ENCODE data around the gene OSBP2. TPM values are rescaled to one million over a fixed set of nuclear protein-coding genes. Genes with fewer than 3 reads are reported as not detected.

OSBP2 gene
- total RNA-seq, 1 donor, result 6.2 TPM

GRCh38 chr22:30923168-30923900, 228.7 kb downstream of the OSBP2 start:
- no peak for DNase-seq (ENCODE audit: low read depth in 2 of 3, low spot score in 2 of 3)

DNA sequence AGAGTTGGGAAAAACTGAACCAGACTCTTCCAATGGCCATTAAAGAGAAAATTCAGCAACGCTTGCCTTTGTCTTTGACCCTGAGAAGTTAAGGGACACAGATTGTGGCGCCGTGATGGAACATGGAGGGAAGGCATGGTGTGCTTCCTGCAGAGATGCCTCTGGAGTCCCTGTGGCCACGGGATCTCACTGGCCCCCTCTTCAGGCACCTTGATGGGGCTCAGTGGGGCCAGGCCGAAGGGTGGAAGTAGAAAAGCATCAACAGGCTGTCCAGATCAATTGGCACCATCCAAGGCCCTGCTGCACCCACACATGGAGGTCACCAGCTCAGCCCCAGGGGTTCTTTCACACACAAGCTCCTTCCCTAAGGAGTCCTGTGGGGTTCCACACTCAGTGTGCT, 231.0 kb downstream of the OSBP2 start:
- DNase-seq (ENCODE audit: low read depth in 2 of 3, low spot score in 2 of 3), result no peak

DNA sequence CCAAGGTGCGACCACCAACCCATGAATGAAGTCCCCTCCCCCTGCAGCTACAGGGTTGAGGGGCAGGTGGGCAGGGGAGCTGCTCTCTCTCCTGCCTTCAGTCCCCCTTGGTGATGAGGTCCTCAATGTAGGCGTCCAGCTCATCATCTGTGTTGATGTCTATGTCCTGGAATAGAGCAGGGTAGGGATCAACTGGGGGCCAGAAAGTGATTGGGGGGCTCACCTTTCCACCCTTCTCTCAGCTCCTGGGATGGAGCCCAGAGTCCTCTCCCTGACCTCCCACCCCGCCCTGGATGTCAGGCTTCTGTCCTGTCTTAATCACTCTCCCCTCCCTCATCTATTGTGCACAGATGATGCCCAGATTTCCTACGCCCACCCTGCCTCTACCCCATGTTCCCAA, 232.0 kb downstream of the OSBP2 start:
- DNase-seq (ENCODE audit: low read depth in 2 of 3, low spot score in 2 of 3), result no peak

DNA sequence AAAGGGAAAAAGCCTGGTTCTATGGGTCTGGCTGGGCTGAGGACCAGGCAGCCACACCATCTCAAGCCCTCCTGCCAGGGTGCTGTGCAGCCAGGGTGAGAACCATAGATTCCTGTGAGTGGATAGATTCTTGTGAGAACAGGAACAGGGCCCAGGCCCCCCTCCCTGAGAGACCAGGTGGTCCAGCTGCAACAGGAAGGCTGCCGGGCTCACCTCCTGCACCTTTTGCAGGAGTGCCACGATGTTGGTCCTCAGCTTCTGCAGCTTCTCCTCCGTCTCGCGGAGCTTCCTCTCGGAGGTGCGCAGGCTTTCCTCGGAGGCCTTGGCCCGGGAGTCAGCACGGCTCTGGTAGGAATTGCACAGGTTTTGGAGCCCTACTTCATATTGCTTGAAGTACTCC, 233.1 kb downstream of the OSBP2 start:
- DNase-seq (ENCODE audit: low read depth in 2 of 3, low spot score in 2 of 3), result no peak

DNA sequence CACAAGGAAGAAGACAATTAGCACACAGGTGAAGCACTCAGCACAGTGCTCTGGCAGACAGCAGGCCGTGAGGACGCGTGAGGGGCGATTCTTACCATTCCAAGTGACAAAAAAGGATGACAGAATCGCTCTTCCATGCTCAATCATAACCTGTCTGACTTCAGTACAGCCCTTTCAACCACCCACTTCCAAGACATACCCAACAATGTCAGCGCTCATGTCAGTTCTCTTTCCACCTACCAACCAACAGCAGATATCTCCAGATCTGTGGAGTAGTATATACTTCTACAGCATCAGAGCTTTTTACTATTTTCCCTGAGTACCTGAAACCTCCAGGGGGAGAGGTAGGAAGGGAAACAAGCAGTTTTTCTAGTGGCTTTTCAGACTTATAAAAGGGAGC, 233.7 kb downstream of the OSBP2 start:
- DNase-seq (ENCODE audit: low read depth in 2 of 3, low spot score in 2 of 3), result no peak

DNA sequence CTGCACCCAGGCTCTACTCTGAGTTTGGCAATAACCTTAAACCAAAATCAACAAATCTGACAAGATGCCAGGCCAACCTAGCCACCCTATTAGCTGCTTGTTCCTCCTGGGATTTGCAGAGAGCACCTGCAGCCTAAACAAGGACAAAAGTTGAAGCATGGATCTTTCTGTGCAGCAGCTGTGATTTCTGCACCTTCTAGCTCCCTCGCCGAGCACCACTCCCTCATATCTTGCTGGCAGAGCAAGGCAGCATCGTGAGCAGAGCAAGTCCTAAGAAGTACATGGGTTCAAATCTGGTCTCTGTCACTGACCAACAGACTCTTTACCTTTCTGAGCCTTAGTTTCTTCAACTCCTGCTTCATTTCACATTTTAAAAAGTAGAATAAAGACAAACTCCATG, 235.6 kb downstream of the OSBP2 start:
- DNase-seq (ENCODE audit: low read depth in 2 of 3, low spot score in 2 of 3), result no peak

GRCh38 chr22:30931541-30932300, 237.0 kb downstream of the OSBP2 start:
- DNase-seq (ENCODE audit: low read depth in 2 of 3, low spot score in 2 of 3), result no peak

GRCh38 chr22:30932661-30933060, 238.0 kb downstream of the OSBP2 start:
- no peak for DNase-seq (ENCODE audit: low read depth in 2 of 3, low spot score in 2 of 3)

DNA sequence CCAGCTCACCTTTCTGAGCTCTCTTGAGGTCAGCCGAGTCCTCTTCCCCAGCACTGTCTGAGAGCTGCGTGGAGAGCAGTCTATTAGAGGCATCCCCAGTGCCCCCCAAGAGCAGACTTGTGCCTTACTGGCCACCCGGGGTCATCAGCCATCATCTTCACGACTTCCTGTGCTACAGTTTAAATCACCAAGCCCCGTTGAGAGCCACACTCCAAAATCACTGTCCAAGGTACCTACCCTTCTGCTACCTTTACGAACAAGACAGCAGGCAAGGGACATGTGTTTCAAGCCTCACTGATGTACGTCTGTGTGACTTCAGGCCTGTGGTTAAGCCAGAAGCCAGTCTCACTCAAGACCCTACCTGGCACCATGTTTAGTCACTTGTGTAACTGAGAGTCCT, 238.8 kb downstream of the OSBP2 start:
- no peak for DNase-seq (ENCODE audit: low read depth in 2 of 3, low spot score in 2 of 3)

DNA sequence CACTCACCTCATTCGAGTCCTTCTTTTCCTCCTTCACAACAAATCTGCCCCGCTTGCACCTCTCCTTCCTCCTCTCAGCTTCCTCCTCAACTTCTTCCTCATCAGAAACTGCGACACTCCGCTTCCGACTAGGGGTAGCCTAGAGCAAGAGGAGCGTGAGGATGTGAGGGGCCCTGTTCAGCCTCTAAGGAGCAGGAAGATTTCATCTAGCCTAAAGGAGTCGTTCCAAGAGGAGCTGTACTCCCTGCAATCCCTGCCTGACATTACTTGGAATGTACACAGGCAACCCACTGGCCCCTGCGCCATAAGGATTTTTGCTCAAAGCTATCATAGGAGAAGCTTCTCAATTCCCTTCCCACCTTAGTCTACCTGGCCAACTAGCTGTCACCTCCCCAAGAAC, 239.4 kb downstream of the OSBP2 start:
- no peak for DNase-seq (ENCODE audit: low read depth in 2 of 3, low spot score in 2 of 3)

- DNase-seq (ENCODE audit: low read depth in 2 of 3, low spot score in 2 of 3), result peak in 1 of 3 donors; percentile 67
These were observed 246.2 kb downstream of the OSBP2 start for GRCh38 chr22:30940685-30941362.

DNA sequence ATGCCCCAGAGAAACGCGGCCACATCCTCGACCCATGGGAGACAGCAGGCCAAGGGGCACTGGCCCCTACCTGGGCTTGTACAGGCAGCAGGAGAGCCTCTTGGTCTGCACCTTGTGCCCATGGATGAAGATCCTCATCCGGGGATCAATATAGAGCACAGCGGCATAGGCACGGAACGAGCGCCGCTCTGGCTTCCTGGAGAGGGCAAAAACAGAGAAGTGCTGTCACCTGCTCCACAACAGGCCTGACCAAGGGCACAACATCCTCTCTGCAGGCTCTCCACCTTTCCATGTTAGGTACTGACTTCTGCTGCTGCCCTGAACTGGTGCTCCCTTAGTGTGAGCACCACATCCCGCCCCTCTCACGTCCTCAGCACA, 246.7 kb downstream of the OSBP2 start:
- DNase-seq (ENCODE audit: low read depth in 2 of 3, low spot score in 2 of 3), result no peak

- DNase-seq (ENCODE audit: low read depth in 2 of 3, low spot score in 2 of 3), result peak in 1 of 3 donors; percentile 66
These were observed 248.7 kb downstream of the OSBP2 start for GRCh38 chr22:30943368-30943767.

- DNase-seq (ENCODE audit: low read depth in 2 of 3, low spot score in 2 of 3), result no peak
These were observed 250.3 kb downstream of the OSBP2 start for GRCh38 chr22:30944986-30945385.

DNA sequence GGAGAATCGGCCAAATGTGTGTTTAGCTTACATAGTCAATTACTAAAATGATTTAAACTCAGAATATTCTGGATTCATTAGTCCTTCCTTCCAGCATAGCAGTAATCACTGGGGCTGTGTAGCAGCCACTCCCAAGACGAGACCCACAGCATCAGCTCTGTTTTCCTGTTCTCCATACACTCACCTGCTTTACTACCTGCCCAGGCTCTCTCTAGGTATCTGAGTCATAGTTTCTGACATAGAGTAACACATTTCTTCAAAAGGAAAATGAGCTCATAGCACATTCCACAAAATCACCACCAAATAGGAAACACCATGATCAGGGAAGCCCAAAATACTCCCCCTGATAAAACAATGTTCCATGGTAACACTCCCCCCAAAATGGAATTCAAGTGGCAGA, 251.0 kb downstream of the OSBP2 start:
- no peak for DNase-seq (ENCODE audit: low read depth in 2 of 3, low spot score in 2 of 3)

GRCh38 chr22:30946354-30946753, 251.7 kb downstream of the OSBP2 start:
- no peak for DNase-seq (ENCODE audit: low read depth in 2 of 3, low spot score in 2 of 3)

DNA sequence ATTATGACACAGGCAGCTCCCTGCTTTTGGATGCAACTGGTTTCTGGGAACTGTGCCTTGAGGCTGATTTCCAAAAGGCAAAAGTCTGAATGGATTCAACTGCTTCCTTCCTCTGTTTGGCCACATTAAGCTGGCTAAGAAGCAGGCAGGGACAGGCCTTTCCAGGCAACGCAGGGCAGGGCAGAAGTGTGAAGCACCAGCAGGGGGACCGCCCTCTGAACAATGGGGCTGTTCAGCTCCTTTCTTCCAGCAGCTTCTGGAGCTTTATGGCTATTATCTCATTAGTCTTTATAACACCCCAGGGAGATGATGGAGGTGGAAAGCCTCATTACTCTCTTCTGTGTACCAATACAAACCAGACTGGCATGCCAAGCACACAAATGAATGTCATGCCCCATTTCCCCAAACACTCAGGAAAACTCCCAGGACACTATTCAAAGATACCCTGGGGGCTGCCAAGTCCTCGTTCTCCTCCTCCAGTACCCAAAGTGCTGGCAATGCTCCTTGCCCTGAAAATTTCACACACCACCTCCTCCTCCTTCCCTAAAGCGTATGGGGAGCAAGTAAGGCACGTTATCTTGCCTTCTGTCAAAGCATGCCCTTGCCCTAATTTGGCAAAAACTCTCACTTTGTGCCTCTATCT, 252.6 kb downstream of the OSBP2 start:
- no peak for DNase-seq (ENCODE audit: low read depth in 2 of 3, low spot score in 2 of 3)

- DNase-seq (ENCODE audit: low read depth in 2 of 3, low spot score in 2 of 3), result peak in 2 of 3 donors; percentile 30 to 73
These were observed 253.3 kb downstream of the OSBP2 start for GRCh38 chr22:30947816-30948454.

DNA sequence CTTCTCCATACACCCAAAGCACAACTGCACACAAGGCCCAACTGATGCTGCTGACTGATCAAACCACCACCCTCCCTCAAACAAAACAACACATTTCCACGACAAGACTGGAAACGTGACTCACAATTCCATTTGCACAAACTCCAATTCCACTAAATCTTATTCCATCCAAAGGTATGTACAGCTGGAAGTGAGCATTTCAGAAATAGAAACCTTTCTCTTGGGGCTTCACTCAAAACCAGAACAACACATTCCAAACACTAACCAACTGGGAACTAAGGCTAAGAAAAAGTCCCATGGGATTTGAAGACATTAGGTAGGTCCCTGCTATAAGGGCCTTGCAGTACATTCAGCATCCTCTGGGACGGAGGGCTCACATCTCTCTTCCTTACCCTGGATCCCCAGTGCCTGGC, 254.3 kb downstream of the OSBP2 start:
- no peak for DNase-seq (ENCODE audit: low read depth in 2 of 3, low spot score in 2 of 3)

DNA sequence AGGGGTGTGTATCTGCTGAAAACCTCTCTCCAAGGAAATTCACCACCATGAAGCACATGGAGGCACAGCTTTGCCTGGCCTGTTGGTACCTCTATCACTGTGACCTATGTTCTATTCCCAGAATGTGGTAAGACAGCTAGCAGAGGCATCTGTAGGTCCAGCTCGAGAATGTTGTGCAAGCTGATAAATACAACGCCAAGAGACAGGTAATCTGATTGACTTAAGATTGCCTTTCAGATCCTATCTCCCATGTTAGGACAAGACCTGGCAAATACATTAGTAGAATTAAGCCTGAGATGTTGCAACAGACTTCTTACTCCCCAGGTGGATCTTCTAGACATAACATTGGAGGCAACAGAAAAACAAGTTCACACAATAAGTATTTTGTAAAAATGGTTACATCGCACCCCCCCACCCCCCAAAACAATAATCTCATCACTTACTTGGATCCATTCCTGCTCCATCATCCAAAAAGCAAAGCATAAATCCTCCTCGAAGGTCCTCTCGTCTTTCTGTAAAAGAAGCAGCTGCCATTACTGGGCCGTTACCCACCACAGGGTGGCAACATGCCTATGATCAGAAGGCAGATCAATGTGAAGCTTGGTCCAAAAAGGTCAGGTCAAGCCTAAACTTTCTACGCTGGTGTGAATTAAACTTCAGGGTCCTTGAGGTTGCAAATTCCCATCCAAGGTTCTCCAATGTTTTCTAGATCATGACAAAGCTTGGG, 255.4 kb downstream of the OSBP2 start:
- no peak for DNase-seq (ENCODE audit: low read depth in 2 of 3, low spot score in 2 of 3)
